Epithelial cell of prostate (primary cell): ENCODE results near the gene GOLGA6A.
"Not testable (repeated sequence)": the region's sequence is repeated elsewhere in the genome, so short reads cannot be mapped to it uniquely, and the experiment has no call there.

Experiments used
- DNase-seq: peaks from one replicate; pipeline ENCODE4 v3.0.0-alpha.2; 2011; ENCODE audit warnings: low read depth, low spot score
- H3K27ac ChIP-seq: fragments of 450-650 bp; 2 replicates; pipeline ENCODE4 v1.5.1; 2017; ENCODE audit warnings: mild to moderate bottlenecking

Gene GOLGA6A

GRCh38 chr15:74053941-74054529 lies 28.3 kb downstream of the GOLGA6A start:
- no peak overlapping the region for H3K27ac ChIP-seq
- peak; percentile 12 for DNase-seq

DNA sequence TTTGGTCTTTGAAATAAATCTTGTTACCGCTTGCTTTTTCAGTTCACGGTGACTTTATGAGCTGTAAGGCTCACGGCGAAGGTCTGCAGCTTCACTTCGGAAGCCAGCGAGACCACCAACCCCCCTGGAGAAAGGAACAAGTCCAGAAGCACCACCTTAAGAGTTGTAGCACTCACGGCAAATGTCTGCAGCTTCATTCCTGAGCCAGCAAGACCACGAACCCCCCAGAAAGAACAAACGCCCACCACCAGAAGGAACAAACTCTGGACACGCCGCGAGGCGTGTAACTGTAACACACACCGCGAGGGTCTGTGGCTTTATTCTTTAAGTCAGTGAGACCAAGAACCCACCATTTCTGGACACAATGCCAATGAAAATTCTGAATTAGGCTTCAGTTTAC lies 28.8 kb downstream of the GOLGA6A start:
- no peak for DNase-seq
- no peak overlapping the region for H3K27ac ChIP-seq

DNA sequence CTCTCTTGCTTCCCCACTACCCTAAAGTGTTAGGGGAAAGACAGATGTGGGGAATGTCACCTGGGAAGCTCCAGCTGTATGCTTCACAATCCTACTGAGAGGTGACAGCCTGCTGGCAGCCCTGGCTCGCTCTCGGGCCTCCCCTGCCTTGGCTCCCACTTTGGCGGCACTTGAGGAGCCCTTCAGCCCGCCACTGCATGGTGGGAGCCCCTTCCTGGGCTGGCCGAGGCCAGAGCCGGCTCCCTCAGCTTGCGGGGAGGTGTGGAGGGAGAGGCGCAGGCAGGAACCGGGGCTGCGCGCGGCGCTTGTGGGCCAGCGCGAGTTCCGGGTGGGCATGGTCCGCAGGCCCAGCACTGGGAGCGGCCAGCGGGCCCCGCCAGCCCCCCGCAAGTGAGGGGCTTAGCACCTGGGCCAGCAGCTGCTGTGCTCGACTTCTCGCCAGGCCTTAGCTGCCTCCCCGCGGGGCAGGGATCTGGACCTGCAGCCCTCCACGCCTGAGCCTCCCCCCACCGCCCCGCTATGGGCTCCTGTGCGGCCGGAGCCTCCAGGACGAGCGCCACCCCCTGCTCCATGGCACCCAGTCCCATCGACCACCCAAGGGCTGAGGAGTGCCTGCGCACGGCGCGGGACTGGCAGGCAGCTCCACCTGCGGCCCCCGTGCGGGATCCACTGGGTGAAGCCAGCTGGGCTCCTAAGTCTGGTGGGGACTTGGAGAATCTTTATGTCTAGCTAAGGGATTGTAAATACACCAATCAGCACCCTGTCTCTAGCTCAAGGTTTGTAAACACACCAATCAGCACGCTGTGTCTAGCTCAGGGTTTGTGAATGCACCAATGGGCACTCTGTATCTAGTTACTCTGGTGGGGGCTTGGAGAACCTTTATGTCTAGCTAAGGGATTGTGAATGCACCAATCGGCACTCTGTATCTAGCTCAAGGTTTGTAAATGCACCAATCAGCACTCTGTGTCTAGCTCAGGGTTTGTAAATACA lies 29.8 kb downstream of the GOLGA6A start:
- not testable (repeated sequence) for DNase-seq, H3K27ac ChIP-seq

GRCh38 chr15:74050556-74051234 lies 31.7 kb downstream of the GOLGA6A start:
- no peak overlapping the region for H3K27ac ChIP-seq
- no peak for DNase-seq

- no peak overlapping the region for H3K27ac ChIP-seq
- DNase-seq = no peak
Observed at GRCh38 chr15:74050127-74050526, 32.2 kb downstream of the GOLGA6A start.

DNA sequence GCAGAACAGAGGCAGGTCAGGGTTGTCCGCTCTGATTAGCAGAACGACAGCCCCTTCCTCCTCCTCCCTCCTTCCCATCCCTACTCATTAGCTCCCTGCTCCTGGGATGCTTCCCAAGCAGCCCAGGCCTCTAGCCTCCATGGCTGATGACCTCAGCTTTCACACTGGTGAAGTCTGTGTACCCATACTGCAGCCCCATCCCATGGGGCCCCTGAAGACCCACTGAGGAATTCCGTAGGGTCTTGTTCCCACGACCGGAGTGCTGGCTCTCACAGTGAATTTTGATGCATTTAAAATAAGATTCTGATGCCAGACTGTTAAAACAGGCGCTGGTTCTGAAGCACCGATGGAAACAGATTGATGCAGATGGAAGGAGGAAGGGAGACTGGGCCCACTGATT lies 36.1 kb downstream of the GOLGA6A start:
- H3K27ac ChIP-seq = no peak overlapping the region
- no peak for DNase-seq

GRCh38 chr15:74045636-74046274 lies 36.6 kb downstream of the GOLGA6A start:
- H3K27ac ChIP-seq = no peak overlapping the region
- no peak for DNase-seq

- H3K27ac ChIP-seq = no peak overlapping the region
- no peak for DNase-seq
Observed at GRCh38 chr15:74045184-74045583, 37.2 kb downstream of the GOLGA6A start.

DNA sequence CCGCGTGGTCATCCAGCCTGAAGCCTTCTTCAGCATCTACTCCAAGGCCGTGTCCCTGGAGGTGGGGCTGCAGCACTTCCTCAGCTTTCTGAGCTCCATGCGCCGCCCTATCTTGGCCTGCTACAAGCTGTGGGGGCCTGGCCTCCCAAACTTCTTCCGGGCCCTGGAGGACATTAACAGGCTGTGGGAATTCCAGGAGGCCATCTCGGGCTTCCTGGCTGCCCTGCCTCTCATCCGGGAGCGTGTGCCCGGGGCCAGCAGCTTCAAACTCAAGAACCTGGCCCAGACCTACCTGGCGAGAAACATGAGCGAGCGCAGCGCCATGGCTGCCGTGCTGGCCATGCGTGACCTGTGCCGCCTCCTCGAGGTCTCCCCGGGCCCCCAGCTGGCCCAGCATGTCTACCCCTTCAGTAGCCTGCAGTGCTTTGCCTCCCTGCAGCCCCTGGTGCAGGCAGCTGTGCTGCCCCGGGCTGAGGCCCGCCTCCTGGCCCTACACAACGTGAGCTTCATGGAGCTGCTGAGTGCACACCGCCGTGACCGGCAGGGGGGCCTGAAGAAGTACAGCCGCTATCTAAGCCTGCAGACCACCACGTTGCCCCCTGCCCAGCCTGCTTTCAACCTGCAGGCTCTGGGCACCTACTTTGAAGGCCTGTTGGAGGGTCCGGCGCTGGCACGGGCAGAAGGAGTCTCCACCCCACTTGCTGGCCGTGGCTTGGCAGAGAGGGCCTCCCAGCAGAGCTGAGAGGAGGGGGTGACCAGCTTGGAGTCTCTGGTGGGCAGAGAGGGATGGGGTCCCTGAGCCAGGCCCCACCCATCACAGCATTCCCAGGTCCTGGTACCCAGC lies 37.9 kb downstream of the GOLGA6A start:
- DNase-seq = no peak
- H3K27ac ChIP-seq = no peak overlapping the region

GRCh38 chr15:74043425-74044266 lies 38.7 kb downstream of the GOLGA6A start:
- no peak for DNase-seq
- no peak overlapping the region for H3K27ac ChIP-seq

GRCh38 chr15:74042603-74043424 lies 39.5 kb downstream of the GOLGA6A start:
- no peak overlapping the region for H3K27ac ChIP-seq
- DNase-seq = no peak

DNA sequence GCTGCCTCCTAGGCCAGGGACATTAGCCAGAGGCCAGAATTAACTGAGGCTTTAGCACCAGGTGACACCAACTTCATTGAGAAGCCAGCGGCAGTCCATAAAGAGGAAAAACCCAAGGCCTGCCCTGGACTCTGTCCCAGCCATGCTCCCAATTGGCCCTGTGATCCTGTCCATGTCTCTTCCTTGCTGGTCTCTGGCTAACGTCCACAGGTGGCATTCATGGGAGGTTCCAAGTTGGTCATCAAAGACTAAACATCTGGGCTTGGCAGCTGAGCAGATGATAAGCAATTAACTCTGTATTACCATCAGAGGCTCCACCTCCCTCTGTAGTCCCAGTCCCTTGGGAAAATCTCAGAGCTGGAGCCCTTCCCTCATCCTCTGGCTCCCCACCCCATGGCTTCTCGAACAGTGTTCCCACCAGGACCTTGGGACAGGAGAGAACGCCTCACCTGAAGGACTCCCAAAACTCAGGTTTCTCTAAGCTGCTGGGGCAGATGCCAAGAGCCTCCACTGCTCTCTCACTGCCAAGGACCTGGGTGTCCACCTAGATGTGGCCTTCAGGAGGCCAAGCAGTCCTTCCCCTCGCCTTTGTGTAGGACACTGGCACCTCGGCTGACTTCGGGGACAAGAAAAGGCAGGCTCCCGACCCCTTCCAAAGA lies 40.4 kb downstream of the GOLGA6A start:
- no peak for DNase-seq
- no peak overlapping the region for H3K27ac ChIP-seq

- no peak overlapping the region for H3K27ac ChIP-seq
- no peak for DNase-seq
Observed at GRCh38 chr15:74041311-74041756, 41.0 kb downstream of the GOLGA6A start.

GRCh38 chr15:74040109-74040850 lies 42.1 kb downstream of the GOLGA6A start:
- no peak overlapping the region for H3K27ac ChIP-seq
- no peak for DNase-seq

GRCh38 chr15:74039656-74040010 lies 42.7 kb downstream of the GOLGA6A start:
- DNase-seq = no peak
- H3K27ac ChIP-seq = no peak overlapping the region

DNA sequence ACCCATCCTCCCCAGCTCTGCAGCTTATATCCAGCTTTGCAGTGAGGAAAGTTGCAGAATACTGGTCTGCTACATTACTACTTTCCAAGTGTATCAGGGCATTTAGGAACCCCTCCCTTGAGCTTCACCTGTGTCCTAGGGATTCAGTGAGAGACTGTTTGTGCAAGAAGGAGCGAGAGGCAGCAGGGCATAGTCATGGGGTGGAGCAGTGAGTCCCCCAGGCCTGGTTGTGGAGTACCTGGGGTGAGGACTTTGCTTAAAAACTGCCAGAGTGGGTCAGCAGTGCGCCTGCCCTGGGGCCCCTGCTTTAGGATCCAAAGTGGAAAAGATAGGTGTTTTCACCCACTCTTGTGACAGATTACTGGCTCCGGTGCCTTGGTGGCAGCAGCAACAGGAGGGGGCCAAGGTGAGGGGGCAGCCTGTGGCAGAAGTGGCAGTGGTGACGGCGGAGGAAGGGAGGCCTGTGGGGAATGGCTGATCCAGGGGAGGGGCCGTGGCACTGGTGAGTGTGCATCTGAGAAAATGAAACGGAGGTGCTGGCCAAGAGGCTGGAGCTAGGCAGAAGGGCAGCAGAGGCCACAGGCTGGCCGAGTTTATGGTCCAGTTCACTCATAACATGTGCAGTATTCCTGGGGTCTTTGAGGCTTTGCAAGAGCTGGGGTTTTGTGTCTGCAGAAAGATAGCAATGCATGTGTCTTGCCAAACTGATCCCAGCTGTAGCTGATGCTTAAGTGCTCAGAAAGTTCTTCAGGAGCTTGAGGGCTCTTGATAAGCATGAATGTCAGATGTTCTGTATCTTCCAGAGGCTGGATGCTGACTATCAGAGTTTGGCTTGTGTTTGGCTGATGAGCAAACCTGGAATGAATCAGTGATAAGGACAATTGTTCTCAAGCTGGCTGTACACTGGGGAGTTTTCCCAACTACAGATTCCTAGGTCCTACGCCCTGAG lies 43.4 kb downstream of the GOLGA6A start:
- DNase-seq = no peak
- H3K27ac ChIP-seq = no peak overlapping the region
